ENCODE measurements around the gene PLCD3. TPM values are rescaled to one million over a fixed set of nuclear protein-coding genes. Genes with fewer than 3 reads are reported as not detected.

PLCD3 gene
- total and polyA plus RNA-seq, 2 of the 13 experiments (the other 11 are each of a cell fraction or from before 2014, with no cell fraction given): 11.3 to 39.1 TPM

DNA sequence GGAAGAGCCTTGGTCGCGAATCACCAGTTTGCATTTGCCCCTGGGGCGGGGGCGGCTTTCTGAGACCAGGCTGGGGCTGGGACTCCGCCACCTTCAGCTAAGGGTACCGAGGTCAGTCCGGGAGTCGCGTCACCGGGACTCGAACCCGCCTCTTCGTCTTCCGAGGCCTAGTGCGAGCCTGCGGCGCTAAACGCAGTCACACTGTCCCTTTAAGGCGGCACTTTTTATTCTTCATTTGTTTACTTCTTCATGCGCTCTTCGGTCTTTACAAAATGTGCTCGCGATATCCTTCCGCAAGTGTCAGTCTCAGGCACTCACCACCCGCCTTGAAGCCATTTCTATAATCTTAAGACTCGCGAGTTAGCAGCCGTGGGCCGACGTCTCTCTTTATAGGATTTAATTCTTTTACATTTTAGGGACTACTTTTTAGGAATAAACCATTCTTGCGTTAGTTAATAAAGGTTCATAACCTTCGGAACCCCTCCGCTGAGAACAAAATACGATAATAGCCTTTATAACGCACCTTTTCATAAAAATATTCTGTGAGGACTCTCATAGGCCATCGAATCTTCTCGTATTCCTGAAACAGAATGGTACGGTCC lies 15.4 kb upstream of the PLCD3 start (continued):
- TF ChIP-seq HNF4A (CRISPR knock-in tag; IDR thresholded peaks at IDR 0.05): 0 out of 2 replicates have a peak, but pooled peaks have one; percentile 44
- peak in 1 of 2 experiments; percentile 44; a peak in 2 of 4 replicates for TF ChIP-seq EP300 (IDR thresholded peaks at IDR 0.05; ENCODE audit: low read depth in 2 of 2, low read length in 2 of 2)
- no peak for TF ChIP-seq EP300 (CRISPR knock-in tag; IDR thresholded peaks at IDR 0.05; ENCODE audit: borderline replicate concordance)
- no peak for TF ChIP-seq MAF1 (CRISPR knock-in tag; IDR thresholded peaks at IDR 0.05; ENCODE audit: borderline replicate concordance)
- peak; percentile 72 for TF ChIP-seq XRCC5 (optimal IDR thresholded peaks at IDR 0.05; ENCODE audit: low read length)
- no peak; the same call in 1 of the 2 replicates for TF ChIP-seq TAF1 (CRISPR knock-in tag; IDR thresholded peaks at IDR 0.05)
- peak; percentile 95 for TF ChIP-seq ZMYM3 (CRISPR knock-in tag; IDR thresholded peaks at IDR 0.05)
- TF ChIP-seq CHD4 (IDR thresholded peaks at IDR 0.05; ENCODE audit: borderline replicate concordance, low read length): peak; percentile 53; the same call in 1 of the 2 replicates
- TF ChIP-seq ATF1 (CRISPR knock-in tag; IDR thresholded peaks at IDR 0.05): peak; percentile 89
- TF ChIP-seq KLF15 (CRISPR knock-in tag; IDR thresholded peaks at IDR 0.05; ENCODE audit: borderline replicate concordance): 0 out of 2 replicates have a peak, but pooled peaks have one; percentile 23
- TF ChIP-seq FOXO1 (CRISPR knock-in tag; IDR thresholded peaks at IDR 0.05): peak; percentile 93
- TF ChIP-seq, protein P1, sequence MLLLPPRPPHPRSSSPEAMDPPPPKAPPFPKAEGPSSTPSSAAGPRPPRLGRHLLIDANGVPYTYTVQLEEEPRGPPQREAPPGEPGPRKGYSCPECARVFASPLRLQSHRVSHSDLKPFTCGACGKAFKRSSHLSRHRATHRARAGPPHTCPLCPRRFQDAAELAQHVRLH (CRISPR knock-in tag; IDR thresholded peaks at IDR 0.05; ENCODE audit: borderline replicate concordance, low read depth): 0 out of 2 replicates have a peak, but pooled peaks have one; percentile 40
- TF ChIP-seq HMG20B (CRISPR knock-in tag; conservative IDR thresholded peaks at IDR 0.05): no peak
- TF ChIP-seq KLF16 (CRISPR knock-in tag; IDR thresholded peaks at IDR 0.05): peak in 1 of 2 experiments; percentile 77; a peak in 2 of 4 replicates
- TF ChIP-seq ATF7-NPFF (CRISPR knock-in tag; IDR thresholded peaks at IDR 0.05; ENCODE audit: low read depth): no peak
- peak; percentile 43; the same call in 1 of the 2 replicates for TF ChIP-seq HNF4G (IDR thresholded peaks at IDR 0.05; ENCODE audit: borderline replicate concordance, low read depth, low read length)
- TF ChIP-seq HNF4G (CRISPR knock-in tag; IDR thresholded peaks at IDR 0.05; ENCODE audit: borderline replicate concordance, low read depth): peak; percentile 33; the same call in 1 of the 2 replicates
- TF ChIP-seq, protein P2, sequence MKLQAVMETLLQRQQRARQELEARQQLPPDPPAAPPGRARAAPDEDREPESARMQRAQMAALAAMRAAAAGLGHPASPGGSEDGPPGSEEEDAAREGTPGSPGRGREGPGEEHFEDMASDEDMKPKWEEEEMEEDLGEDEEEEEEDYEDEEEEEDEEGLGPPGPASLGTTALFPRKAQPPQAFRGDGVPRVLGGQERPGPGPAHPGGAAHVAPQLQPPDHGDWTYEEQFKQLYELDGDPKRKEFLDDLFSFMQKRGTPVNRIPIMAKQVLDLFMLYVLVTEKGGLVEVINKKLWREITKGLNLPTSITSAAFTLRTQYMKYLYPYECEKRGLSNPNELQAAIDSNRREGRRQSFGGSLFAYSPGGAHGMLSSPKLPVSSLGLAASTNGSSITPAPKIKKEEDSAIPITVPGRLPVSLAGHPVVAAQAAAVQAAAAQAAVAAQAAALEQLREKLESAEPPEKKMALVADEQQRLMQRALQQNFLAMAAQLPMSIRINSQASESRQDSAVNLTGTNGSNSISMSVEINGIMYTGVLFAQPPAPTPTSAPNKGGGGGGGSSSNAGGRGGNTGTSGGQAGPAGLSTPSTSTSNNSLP (IDR thresholded peaks at IDR 0.05; ENCODE audit: low read depth, low read length): peak; percentile 95
- TF ChIP-seq ZNF772 (CRISPR knock-in tag; IDR thresholded peaks at IDR 0.05): peak; percentile 40
- TF ChIP-seq STAT5B (CRISPR knock-in tag; IDR thresholded peaks at IDR 0.05): 0 out of 2 replicates have a peak, but pooled peaks have one; percentile 53
- TF ChIP-seq ZNF451 (CRISPR knock-in tag; IDR thresholded peaks at IDR 0.05): peak; percentile 73; the same call in 1 of the 2 replicates
- TF ChIP-seq KMT2B (CRISPR knock-in tag; IDR thresholded peaks at IDR 0.05): peak; percentile 9; the same call in 1 of the 2 replicates
- peak; percentile 72; the same call in 1 of the 2 replicates for TF ChIP-seq ZNF749 (CRISPR knock-in tag; IDR thresholded peaks at IDR 0.05; ENCODE audit: borderline replicate concordance)
- TF ChIP-seq ZEB1 (IDR thresholded peaks at IDR 0.05; ENCODE audit: insufficient replicate concordance, low read depth): peak; percentile 78
- peak; percentile 73; the same call in 1 of the 2 replicates for TF ChIP-seq ZSCAN30 (CRISPR knock-in tag; IDR thresholded peaks at IDR 0.05)
- TF ChIP-seq FOXP1 (IDR thresholded peaks at IDR 0.05): peak; percentile 98
- TF ChIP-seq FOXP1 (CRISPR knock-in tag; IDR thresholded peaks at IDR 0.05): peak; percentile 90
- peak; percentile 78 for TF ChIP-seq ZNF3 (CRISPR knock-in tag; IDR thresholded peaks at IDR 0.05)
- TF ChIP-seq NFRKB (IDR thresholded peaks at IDR 0.05): peak; percentile 85
- no peak for TF ChIP-seq TEAD3 (CRISPR knock-in tag; optimal IDR thresholded peaks at IDR 0.05; ENCODE audit: borderline replicate concordance)
- peak; percentile 97 for TF ChIP-seq ZFX (CRISPR knock-in tag; IDR thresholded peaks at IDR 0.05; ENCODE audit: low read depth)
